A673 (cell line): ENCODE results near the gene TSPAN3.

ENCODE experiments used
- CTCF ChIP-seq: fragments of 300-800, 200-600 bp; sonication (generic); conservative IDR thresholded peaks from 2 replicates; pipeline ENCODE4 v1.5.1; 2017; ENCODE audit warnings: low read depth, mild to moderate bottlenecking, antibody characterized with exemption, low read length, moderate library complexity, mixed read lengths
- EZH2 ChIP-seq: fragments of 200-600 bp; sonication (generic); IDR thresholded peaks from 2 replicates; pipeline ENCODE4 v1.6.1; 2017; ENCODE audit warnings: borderline replicate concordance, low read depth, mild to moderate bottlenecking, mixed read lengths, antibody characterized with exemption, low read length; ENCODE audit not compliant: poor library complexity, severe bottlenecking

- TF ChIP-seq CTCF, result no peak
- TF ChIP-seq EZH2, result no peak
Measured at GRCh38 chr15:77096138-77096537, 25.2 kb upstream of the TSPAN3 start.
